IMR-90 (cell line): Measurements from ENCODE around the gene MC5R. TPM values are rescaled to one million over a fixed set of nuclear protein-coding genes. Genes with fewer than 3 reads are reported as not detected.

ENCODE experiments used
- ATAC-seq: fragments of 200-7000 bp; cut with Tn5 transposase; 2 replicates; pipeline ENCODE4 v1.9.1; 2020; ENCODE audit warnings: low read depth, mild to moderate bottlenecking, moderate library complexity
- BruUV-seq: library from RNA; stranded (reverse); fragments of 400-500 nt; replicated peaks from 2 replicates; lab custom pipeline; 2021; lab: Mats Ljungman, UMichigan
- CTCF ChIA-PET: fragments of 300-600 bp; formaldehyde crosslinking; extraction: SDS; loops from one replicate; lab custom pipeline; 2021; ENCODE audit warnings: antibody characterized with exemption; lab: Yijun Ruan, JAX
- POLR2A ChIA-PET: fragments of 300-600 bp; sonication (Branson Sonifier 250); formaldehyde crosslinking; loops from one replicate; lab custom pipeline; 2022; ENCODE audit warnings: antibody characterized with exemption; ENCODE audit not compliant: unreplicated experiment; lab: Charles Lee
- DNase-seq: peaks from one replicate; pipeline ENCODE4 v3.0.0; 2013
- H2AFZ ChIP-seq: replicated peaks from 2 replicates; pipeline ENCODE3; 2013; ENCODE audit warnings: low read length, mild to moderate bottlenecking; ENCODE audit not compliant: poor library complexity
- H2AK5ac ChIP-seq: 2 replicates; pipeline ENCODE4 v1.6.1; 2013; ENCODE audit warnings: low read depth, low read length, inconsistent platforms
- H2AK9ac ChIP-seq: replicated peaks from 2 replicates; pipeline ENCODE3; 2013; ENCODE audit warnings: mild to moderate bottlenecking, low read depth, low read length, moderate library complexity; ENCODE audit not compliant: poor library complexity
- H2BK120ac ChIP-seq: 2 replicates; pipeline ENCODE4 v1.6.1; 2013; ENCODE audit warnings: low read depth, low read length, inconsistent platforms
- H2BK15ac ChIP-seq: 3 replicates; pipeline ENCODE4 v1.6.1; 2013; ENCODE audit warnings: low read depth, low read length, inconsistent platforms
- H2BK20ac ChIP-seq: 2 replicates; pipeline ENCODE4 v1.6.1; 2013; ENCODE audit warnings: low read depth, mild to moderate bottlenecking, inconsistent platforms, low read length, moderate library complexity
- H2BK5ac ChIP-seq: 2 replicates; pipeline ENCODE4 v1.6.1; 2013; ENCODE audit warnings: mild to moderate bottlenecking, low read depth, low read length, inconsistent platforms; ENCODE audit not compliant: poor library complexity, severe bottlenecking
- H3K14ac ChIP-seq: replicated peaks from 2 replicates; pipeline ENCODE4 v1.6.1; 2013; ENCODE audit warnings: low read depth, low read length, inconsistent platforms
- H3K18ac ChIP-seq: 2 replicates; pipeline ENCODE4 v1.6.1; 2013; ENCODE audit warnings: low read depth, low read length, control low read depth
- H3K23ac ChIP-seq: 2 replicates; pipeline ENCODE4 v1.6.1; 2013; ENCODE audit warnings: low read depth, low read length, inconsistent platforms
- H3K27ac ChIP-seq: 2 replicates; pipeline ENCODE4 v1.5.1; 2013; ENCODE audit warnings: mild to moderate bottlenecking, control low read depth, low read length; ENCODE audit not compliant: insufficient read depth
- H3K27me3 ChIP-seq: 2 replicates; pipeline ENCODE4 v1.6.1; 2013; ENCODE audit warnings: low read length; ENCODE audit not compliant: control insufficient read depth, insufficient read depth
- H3K36me3 ChIP-seq: 2 replicates; pipeline ENCODE4 v1.6.1; 2013; ENCODE audit warnings: low read length, mixed read lengths; ENCODE audit not compliant: control insufficient read depth, insufficient read depth
- H3K4ac ChIP-seq: 2 replicates; pipeline ENCODE4 v1.6.1; 2013; ENCODE audit warnings: low read depth, low read length, inconsistent platforms
- H3K4me1 ChIP-seq: 2 replicates; pipeline ENCODE4 v1.6.1; 2013; ENCODE audit warnings: low read length, mixed read lengths; ENCODE audit not compliant: control insufficient read depth, insufficient read depth
- H3K4me2 ChIP-seq: 2 replicates; pipeline ENCODE4 v1.6.1; 2013; ENCODE audit warnings: low read depth, mild to moderate bottlenecking, control low read depth, low read length, moderate library complexity
- H3K4me3 ChIP-seq: 2 replicates; pipeline ENCODE4 v1.5.1; 2013; ENCODE audit warnings: low read depth, mild to moderate bottlenecking, control low read depth, low read length, moderate library complexity; ENCODE audit not compliant: insufficient read depth
- H3K56ac ChIP-seq: 2 replicates; pipeline ENCODE4 v1.6.1; 2013; ENCODE audit warnings: low read length, inconsistent platforms; ENCODE audit not compliant: insufficient read depth; ENCODE audit errors: extremely low read depth
- H3K79me1 ChIP-seq, 2 experiments: 2 replicates each; pipeline ENCODE4 v1.6.1; 2013; ENCODE audit warnings: low read length in 2 of 2, inconsistent platforms in 1 of 2, low read depth in 1 of 2
- H3K9ac ChIP-seq: 2 replicates; pipeline ENCODE4 v1.6.1; 2013; ENCODE audit warnings: low read depth, low read length, control low read depth
- H3K9me1 ChIP-seq: 2 replicates; pipeline ENCODE4 v1.6.1; 2013; ENCODE audit warnings: low read length, inconsistent platforms; ENCODE audit not compliant: insufficient read depth
- H3K9me3 ChIP-seq: 2 replicates; pipeline ENCODE4 v1.6.1; 2013; ENCODE audit warnings: low read length; ENCODE audit not compliant: control insufficient read depth, insufficient read depth
- H4K20me1 ChIP-seq: 2 replicates; pipeline ENCODE4 v1.6.1; 2013; ENCODE audit warnings: low read length, inconsistent platforms; ENCODE audit not compliant: insufficient read depth
- H4K5ac ChIP-seq: 2 replicates; pipeline ENCODE4 v1.6.1; 2013; ENCODE audit warnings: mild to moderate bottlenecking, low read depth, low read length, control low read depth
- H4K8ac ChIP-seq, 2 experiments: 2 replicates each; pipeline ENCODE4 v1.6.1; 2013; ENCODE audit warnings: low read depth in 2 of 2, low read length in 2 of 2, control low read depth in 1 of 2, inconsistent platforms in 1 of 2
- H4K91ac ChIP-seq: 2 replicates; pipeline ENCODE4 v1.6.1; 2013; ENCODE audit warnings: low read depth, low read length, inconsistent platforms; ENCODE audit not compliant: insufficient read depth
- CTCF ChIP-seq: conservative IDR thresholded peaks from 2 replicates; pipeline ENCODE4 v1.5.1; 2012; ENCODE audit warnings: mild to moderate bottlenecking, low read depth, low read length, improper control_type of control experiment
- ELK1 ChIP-seq: fragments of 150-350 bp; IDR thresholded peaks from 2 replicates; pipeline ENCODE4 v1.6.1; 2016; ENCODE audit warnings: low read depth, mild to moderate bottlenecking, low read length, moderate library complexity, borderline replicate concordance
- FOS ChIP-seq: fragments of 150-350 bp; IDR thresholded peaks from 2 replicates; pipeline ENCODE4 v1.6.1; 2016; ENCODE audit warnings: low read depth, low read length
- MAZ ChIP-seq: IDR thresholded peaks from 2 replicates; pipeline ENCODE4 v1.6.1; 2012; ENCODE audit warnings: low read depth, mild to moderate bottlenecking, low read length, improper control_type of control experiment, moderate library complexity, borderline replicate concordance
- RFX5 ChIP-seq: IDR thresholded peaks from 2 replicates; pipeline ENCODE4 v1.8.0; 2012; ENCODE audit warnings: low read depth, mild to moderate bottlenecking, low read length, moderate library complexity
- USF2 ChIP-seq: fragments of 150-350 bp; IDR thresholded peaks from 2 replicates; pipeline ENCODE4 v1.6.1; 2017; ENCODE audit warnings: mild to moderate bottlenecking, antibody characterized with exemption, low read length, low read depth
- WGBS, 2 experiments: methylation state at CpG; one replicate each; pipeline versions ENCODE4 v1.1.5 to v1.1.7; 2013; ENCODE audit warnings: missing lambda C conversion rate in 2 of 2; ENCODE audit not compliant: insufficient read length in 1 of 2; ENCODE audit errors: extremely low coverage in 2 of 2; 5-methylcytosine and 5-hydroxymethylcytosine counted together
- dilution Hi-C: fragments of 300-500 bp; cut with HindIII; formaldehyde crosslinking; loops from one replicate; pipeline ENCODE4 v1.14.3; 2018; ENCODE audit warnings: low sequenced_read_pairs; ENCODE audit not compliant: unreplicated experiment
- in situ Hi-C: fragments of 300-500 bp; cut with MboI; formaldehyde crosslinking; loops from 3 replicates; pipeline ENCODE4 v1.14.3; 2019; ENCODE audit warnings: low sequenced_read_pairs, inconsistent platforms, mixed read lengths
- intact Hi-C: fragments of 100-400 bp; cut with micrococcal nuclease; formaldehyde crosslinking; loops from 2 replicates; pipeline ENCODE4 v1.10.0; 2022
- polyA plus RNA-seq, 3 experiments: library from polyadenylated mRNA; depleted of rRNA; stranded (reverse); fragments of >200 nt; gene quantifications; 2 replicates each; pipeline ENCODE4 v1.2.3, GENCODE V29; 2012; ENCODE audit warnings: low replicate concordance in 1 of 3
- total RNA-seq: library from RNA; depleted of rRNA; stranded (reverse); fragments of >200 nt; gene quantifications from 2 replicates; pipeline ENCODE4 v1.2.3, GENCODE V29; 2012

MC5R gene
- total and polyA plus RNA-seq, 2 of the 4 experiments (the other 2 are of a cell fraction) = not detected

- H2AFZ ChIP-seq = no peak overlapping the region
- in situ Hi-C loops (no loop called here), dilution Hi-C loops (no loop called here), intact Hi-C loops (no loop called here)
- no peak for ATAC-seq
- no peak overlapping the region for H2BK5ac ChIP-seq
- no peak overlapping the region for H2AK5ac ChIP-seq
- DNase-seq = no peak
- H3K27ac ChIP-seq = no peak overlapping the region
- H4K5ac ChIP-seq = no peak overlapping the region
- H2BK20ac ChIP-seq = no peak overlapping the region
- no peak overlapping the region for H4K91ac ChIP-seq
- H3K9me1 ChIP-seq = no peaks in the 10 kb centered on the region
- no peak overlapping the region for H2BK15ac ChIP-seq
- no peaks in the 10 kb centered on the region for H4K20me1 ChIP-seq
- no TSS peak for BruUV-seq
- no peak overlapping the region for H4K8ac ChIP-seq
- ChIA-PET POLR2A (no interaction called here), CTCF (no interaction called here)
- H3K79me1 ChIP-seq = no peaks in the 10 kb centered on the region
- no peak overlapping the region for H3K23ac ChIP-seq
- no peaks in the 10 kb centered on the region for H3K27me3 ChIP-seq
- no peak overlapping the region for H3K4me2 ChIP-seq
- H3K4me3 ChIP-seq = no peak overlapping the region
- no peak overlapping the region for H3K14ac ChIP-seq
- WGBS, 2 experiments = 60% methylated on average over 1 of the region's 4 CpGs; no CpG with 5 or more reads in 1 of the 2 experiments
- no peak overlapping the region for H2AK9ac ChIP-seq
- no peaks in the 10 kb centered on the region for H3K36me3 ChIP-seq
- no peak overlapping the region for H3K4ac ChIP-seq
- H2BK120ac ChIP-seq = no peak overlapping the region
- no peak for TF ChIP-seq RFX5
- no peak for TF ChIP-seq USF2
- TF ChIP-seq MAZ = no peak
- TF ChIP-seq ELK1 = no peak
- no peak for TF ChIP-seq CTCF
- no peak for TF ChIP-seq FOS
- no peaks in the 10 kb centered on the region for H3K4me1 ChIP-seq
- peaks cover 19% of the 10 kb centered on the region for H3K9me3 ChIP-seq
- H3K18ac ChIP-seq = no peak overlapping the region
- no peak overlapping the region for H3K9ac ChIP-seq
- H3K56ac ChIP-seq = no peak overlapping the region
These were observed 25.8 kb downstream of the MC5R start for GRCh38 chr18:13849791-13850190.
